ENCODE measurements around the gene CDIP1. TPM values are rescaled to one million over a fixed set of nuclear protein-coding genes. Genes with fewer than 3 reads are reported as not detected.

CDIP1 gene
- total RNA-seq, 3 donors from 2014 or later (not counting 1 experiment from before 2014, with no cell fraction given): 35.2 to 49.2 (median 37.9) TPM

DNA sequence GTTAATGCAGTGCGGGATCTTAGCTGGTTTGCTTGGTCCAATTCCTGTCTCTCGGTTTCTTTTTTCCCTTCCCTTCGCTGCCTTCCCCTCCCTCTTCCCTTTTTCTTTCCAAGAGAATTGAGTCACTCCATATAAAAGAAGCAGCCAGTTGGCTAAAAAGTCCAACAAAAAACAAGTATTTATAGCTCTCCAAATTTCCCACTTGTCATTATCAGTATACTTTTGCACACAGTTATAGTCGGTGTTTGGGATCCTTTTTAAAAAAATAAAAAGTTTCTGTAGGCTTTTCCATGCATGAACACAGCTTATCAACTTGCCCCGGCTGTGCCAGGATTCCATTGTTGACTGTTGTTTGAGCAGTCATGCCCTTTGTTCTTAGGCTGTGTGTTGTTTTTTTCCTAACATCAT is 37.5 kb downstream of the CDIP1 start:
- no peak for ATAC-seq
- TF ChIP-seq, protein P1, sequence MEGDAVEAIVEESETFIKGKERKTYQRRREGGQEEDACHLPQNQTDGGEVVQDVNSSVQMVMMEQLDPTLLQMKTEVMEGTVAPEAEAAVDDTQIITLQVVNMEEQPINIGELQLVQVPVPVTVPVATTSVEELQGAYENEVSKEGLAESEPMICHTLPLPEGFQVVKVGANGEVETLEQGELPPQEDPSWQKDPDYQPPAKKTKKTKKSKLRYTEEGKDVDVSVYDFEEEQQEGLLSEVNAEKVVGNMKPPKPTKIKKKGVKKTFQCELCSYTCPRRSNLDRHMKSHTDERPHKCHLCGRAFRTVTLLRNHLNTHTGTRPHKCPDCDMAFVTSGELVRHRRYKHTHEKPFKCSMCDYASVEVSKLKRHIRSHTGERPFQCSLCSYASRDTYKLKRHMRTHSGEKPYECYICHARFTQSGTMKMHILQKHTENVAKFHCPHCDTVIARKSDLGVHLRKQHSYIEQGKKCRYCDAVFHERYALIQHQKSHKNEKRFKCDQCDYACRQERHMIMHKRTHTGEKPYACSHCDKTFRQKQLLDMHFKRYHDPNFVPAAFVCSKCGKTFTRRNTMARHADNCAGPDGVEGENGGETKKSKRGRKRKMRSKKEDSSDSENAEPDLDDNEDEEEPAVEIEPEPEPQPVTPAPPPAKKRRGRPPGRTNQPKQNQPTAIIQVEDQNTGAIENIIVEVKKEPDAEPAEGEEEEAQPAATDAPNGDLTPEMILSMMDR (IDR thresholded peaks at IDR 0.05): no peak
- Mint-ChIP-seq H3K27ac (peak overlapping the region; percentile 83 to 88), H3K27me3 (ENCODE audit: low read depth in 2 of 2) (no peaks in the 10 kb centered on the region), H3K4me3 (no peak overlapping the region), H3K9me3 (no peaks in the 10 kb centered on the region), H3K36me3 (no peaks in the 10 kb centered on the region), H3K4me1 (peaks cover 67 to 72% of the 10 kb centered on the region in 2 donors)
- no peak for DNase-seq
- Histone ChIP-seq H3K27me3 (ENCODE audit: control insufficient read depth, insufficient read depth, low read length) (no peaks in the 10 kb centered on the region), H3K4me3 (ENCODE audit: low read length) (no peak overlapping the region), H3K4me1 (ENCODE audit: control insufficient read depth, insufficient read depth, low read length) (peaks cover 39% of the 10 kb centered on the region), H3K36me3 (ENCODE audit: control insufficient read depth, insufficient read depth, low read length) (peaks cover 12% of the 10 kb centered on the region), H3K9me3 (ENCODE audit: control insufficient read depth, insufficient read depth, low read length) (no peaks in the 10 kb centered on the region), H3K27ac (ENCODE audit: low read length) (no peak overlapping the region)
- intact Hi-C loops (cut with micrococcal nuclease): no loop called here
- WGBS (ENCODE audit: insufficient coverage): 97% methylated on average over 5 of the region's 5 CpGs

DNA sequence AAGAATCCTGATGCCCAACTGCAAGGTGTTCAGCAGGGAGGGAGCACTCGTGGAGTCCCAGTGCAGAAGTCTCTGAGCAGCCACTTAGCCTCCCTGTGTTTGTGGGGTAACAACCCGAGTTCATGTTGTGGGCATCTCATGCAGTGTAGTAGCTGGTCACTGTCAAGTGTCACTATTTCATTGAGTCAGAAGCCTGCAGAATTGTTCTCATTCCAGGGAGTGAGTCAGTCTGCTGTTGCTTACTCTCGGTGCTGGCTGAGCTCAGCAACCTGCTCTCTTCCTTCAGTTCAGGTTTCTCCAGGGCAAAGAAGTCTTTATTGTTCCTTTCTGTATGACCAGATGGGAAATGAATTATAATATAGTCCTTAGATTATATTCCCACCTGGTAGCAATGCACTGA is 38.3 kb downstream of the CDIP1 start:
- peaks cover 66 to 72% of the 10 kb centered on the region in 2 donors for H3K4me1 Mint-ChIP-seq

DNA sequence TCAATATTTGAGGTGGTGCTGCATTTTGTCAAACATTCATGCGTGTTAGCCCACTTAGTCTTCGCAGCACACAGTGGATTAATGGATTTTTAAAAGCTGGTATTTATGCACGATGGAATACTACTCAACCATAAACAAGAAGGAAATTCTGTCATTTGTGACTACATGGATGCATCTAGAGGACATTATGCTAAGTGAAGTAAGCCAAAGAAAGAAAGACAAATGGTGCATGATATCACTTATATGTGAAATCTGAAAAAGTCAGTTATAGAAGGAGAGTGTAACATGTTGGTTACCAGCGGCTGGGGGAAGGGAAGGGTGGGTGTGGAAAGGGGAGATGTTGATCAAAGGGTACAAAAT is 39.4 kb downstream of the CDIP1 start:
- 100% methylated on average over 3 of the region's 4 CpGs for WGBS (ENCODE audit: insufficient coverage)
- DNase-seq (no peak), ATAC-seq (no peak)
- H3K27me3 ChIP-seq (ENCODE audit: control insufficient read depth, insufficient read depth, low read length): no peaks in the 10 kb centered on the region
- Mint-ChIP-seq H3K36me3 (no peaks in the 10 kb centered on the region), H3K27ac (peak overlapping the region; percentile 54 to 88), H3K4me3 (no peak overlapping the region), H3K27me3 (ENCODE audit: low read depth in 2 of 2) (no peaks in the 10 kb centered on the region), H3K9me3 (no peaks in the 10 kb centered on the region), H3K4me1 (peaks cover 70 to 76% of the 10 kb centered on the region in 2 donors)
- peaks cover 25% of the 10 kb centered on the region for H3K4me1 ChIP-seq (ENCODE audit: control insufficient read depth, insufficient read depth, low read length)
- intact Hi-C loops (cut with micrococcal nuclease): no loop called here
- no peak overlapping the region for H3K4me3 ChIP-seq (ENCODE audit: low read length)
- TF ChIP-seq, protein P1 (IDR thresholded peaks at IDR 0.05): no peak
- H3K27ac ChIP-seq (ENCODE audit: low read length): no peak overlapping the region
- H3K36me3 ChIP-seq (ENCODE audit: control insufficient read depth, insufficient read depth, low read length): peaks cover 12% of the 10 kb centered on the region
- H3K9me3 ChIP-seq (ENCODE audit: control insufficient read depth, insufficient read depth, low read length): no peaks in the 10 kb centered on the region

More for the DNA sequence above, 38.3 kb downstream of the CDIP1 start:
- DNase-seq (no peak), ATAC-seq (no peak)
- WGBS (ENCODE audit: insufficient coverage): 72% methylated on average over 3 of the region's 3 CpGs
- intact Hi-C loops (cut with micrococcal nuclease): no loop called here
- no peaks in the 10 kb centered on the region for H3K27me3 Mint-ChIP-seq (ENCODE audit: low read depth in 2 of 2)
- TF ChIP-seq, protein P1 (IDR thresholded peaks at IDR 0.05): no peak
- H3K36me3 ChIP-seq (ENCODE audit: control insufficient read depth, insufficient read depth, low read length): peaks cover 12% of the 10 kb centered on the region
- H3K27me3 ChIP-seq (ENCODE audit: control insufficient read depth, insufficient read depth, low read length): no peaks in the 10 kb centered on the region
- H3K27ac ChIP-seq (ENCODE audit: low read length): no peak overlapping the region
- H3K36me3 Mint-ChIP-seq: no peaks in the 10 kb centered on the region
- no peaks in the 10 kb centered on the region for H3K9me3 ChIP-seq (ENCODE audit: control insufficient read depth, insufficient read depth, low read length)
- H3K27ac Mint-ChIP-seq: peak overlapping the region; percentile 83 to 88
- H3K4me3 Mint-ChIP-seq: no peak overlapping the region
- no peak overlapping the region for H3K4me3 ChIP-seq (ENCODE audit: low read length)
- H3K9me3 Mint-ChIP-seq: no peaks in the 10 kb centered on the region
- peaks cover 34% of the 10 kb centered on the region for H3K4me1 ChIP-seq (ENCODE audit: control insufficient read depth, insufficient read depth, low read length)

DNA sequence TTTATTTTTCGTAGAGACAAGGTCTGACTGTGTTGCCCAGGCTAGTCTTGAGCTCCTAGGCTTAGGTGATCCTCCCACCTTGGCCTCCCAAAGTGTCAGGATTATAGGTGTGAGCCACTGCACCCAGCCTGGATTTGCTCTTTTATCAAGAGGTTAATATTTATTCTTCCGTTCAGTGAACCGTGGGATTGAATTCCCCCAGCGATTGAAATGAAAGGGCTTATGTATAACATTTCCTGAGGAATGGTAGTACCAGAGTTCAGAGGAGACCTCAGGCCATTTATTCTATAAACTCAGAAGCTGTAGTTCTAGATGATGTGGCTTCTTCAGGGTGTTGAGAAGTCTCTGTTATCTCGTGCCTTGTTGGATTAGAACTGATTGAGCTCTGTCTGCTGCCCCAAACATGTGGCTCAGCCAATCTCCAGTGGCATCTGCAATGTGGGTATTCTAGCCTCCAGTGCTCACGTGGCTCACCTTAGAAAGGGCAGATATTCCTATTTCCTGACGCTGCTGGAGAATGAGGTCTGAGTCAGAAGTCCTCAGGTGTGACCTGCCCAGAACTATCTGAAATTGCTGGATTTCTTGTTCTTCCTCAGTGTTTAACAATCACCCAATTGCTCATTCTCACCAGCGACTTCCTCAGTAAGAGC is 39.9 kb downstream of the CDIP1 start:
- H3K9me3 ChIP-seq (ENCODE audit: control insufficient read depth, insufficient read depth, low read length): no peaks in the 10 kb centered on the region
- DNase-seq: no peak
- WGBS (ENCODE audit: insufficient coverage): 89% methylated on average over 7 of the region's 8 CpGs
- H3K4me3 Mint-ChIP-seq: no peak overlapping the region
- peaks cover 12% of the 10 kb centered on the region for H3K36me3 ChIP-seq (ENCODE audit: control insufficient read depth, insufficient read depth, low read length)
- intact Hi-C loops (cut with micrococcal nuclease): no loop called here
- H3K27me3 Mint-ChIP-seq (ENCODE audit: low read depth in 2 of 2): no peaks in the 10 kb centered on the region
- H3K36me3 Mint-ChIP-seq: no peaks in the 10 kb centered on the region
- H3K4me3 ChIP-seq (ENCODE audit: low read length): no peak overlapping the region
- peaks cover 70 to 74% of the 10 kb centered on the region in 2 donors for H3K4me1 Mint-ChIP-seq
- TF ChIP-seq, protein P1 (IDR thresholded peaks at IDR 0.05): no peak
- peaks cover 20% of the 10 kb centered on the region for H3K4me1 ChIP-seq (ENCODE audit: control insufficient read depth, insufficient read depth, low read length)
- no peaks in the 10 kb centered on the region for H3K27me3 ChIP-seq (ENCODE audit: control insufficient read depth, insufficient read depth, low read length)
- ATAC-seq: no peak
- H3K9me3 Mint-ChIP-seq: no peaks in the 10 kb centered on the region
- no peak overlapping the region for H3K27ac ChIP-seq (ENCODE audit: low read length)
- peak overlapping the region; percentile 35 to 88 for H3K27ac Mint-ChIP-seq
